Right atrium auricular region (tissue), 2 donors: ENCODE results near the gene SEMA3G. TPM values are rescaled to one million over a fixed set of nuclear protein-coding genes. Genes with fewer than 3 reads are reported as not detected.

Source experiments
- DNase-seq: peaks from one replicate; pipeline ENCODE4 v3.0.0-alpha.2; 2019; ENCODE audit warnings: low spot score
- H3K27ac ChIP-seq, 2 donors: fragments of 200-600 bp; sonication (generic); 1 replicate in 1 of 2; 2 replicates in 1 of 2; pipeline ENCODE4 v1.5.1; 2016 to 2019
- H3K27me3 ChIP-seq, 2 donors: fragments of 200-600 bp; sonication (generic); one replicate each; pipeline versions ENCODE4 v1.5.1 to v1.6.0; 2017 to 2019
- H3K36me3 ChIP-seq: fragments of 200-600 bp; sonication (generic); one replicate; pipeline ENCODE4 v1.5.1; 2016
- H3K4me1 ChIP-seq, 2 donors: fragments of 200-600 bp; sonication (generic); one replicate each; pipeline versions ENCODE4 v1.5.1 to v1.6.0; 2017 to 2019
- H3K4me3 ChIP-seq, 2 donors: fragments of 200-600 bp; sonication (generic); 1 replicate in 1 of 2; 2 replicates in 1 of 2; pipeline ENCODE4 v1.5.1; 2017 to 2019; ENCODE audit warnings: mild to moderate bottlenecking in 1 of 2, moderate library complexity in 1 of 2
- H3K9me3 ChIP-seq, 2 donors: fragments of 200-600 bp; sonication (generic); one replicate each; pipeline ENCODE4 v1.5.1; 2019
- CTCF ChIP-seq, 2 donors: fragments of 200-600 bp; sonication (generic); IDR thresholded peaks; one replicate each; pipeline ENCODE4 v1.5.1; 2019; ENCODE audit warnings: antibody characterized with exemption in 2 of 2
- total RNA-seq, 2 donors: library from RNA; depleted of rRNA; stranded (reverse); fragments of >200 nt; gene quantifications; one replicate each; pipeline ENCODE4 v1.1.0, GENCODE V29; 2016

SEMA3G gene
- total RNA-seq, 2 donors from 2014 or later: 11.8 to 12.6 TPM

- DNase-seq: no peak
- no peak for TF ChIP-seq CTCF (IDR thresholded peaks at IDR 0.05)
- H3K27me3 ChIP-seq: no peaks in the 10 kb centered on the region
- H3K4me3 ChIP-seq: peak overlapping the region; percentile 51 to 57
- H3K4me1 ChIP-seq: peaks cover 0 to 51% of the 10 kb centered on the region in 2 donors
- peak overlapping the region; percentile 89 to 99 for H3K27ac ChIP-seq
- H3K36me3 ChIP-seq: peaks cover 32% of the 10 kb centered on the region
- no peaks in the 10 kb centered on the region for H3K9me3 ChIP-seq
These were observed 7.8 kb upstream of the SEMA3G start for GRCh38 chr3:52452570-52453221.

DNA sequence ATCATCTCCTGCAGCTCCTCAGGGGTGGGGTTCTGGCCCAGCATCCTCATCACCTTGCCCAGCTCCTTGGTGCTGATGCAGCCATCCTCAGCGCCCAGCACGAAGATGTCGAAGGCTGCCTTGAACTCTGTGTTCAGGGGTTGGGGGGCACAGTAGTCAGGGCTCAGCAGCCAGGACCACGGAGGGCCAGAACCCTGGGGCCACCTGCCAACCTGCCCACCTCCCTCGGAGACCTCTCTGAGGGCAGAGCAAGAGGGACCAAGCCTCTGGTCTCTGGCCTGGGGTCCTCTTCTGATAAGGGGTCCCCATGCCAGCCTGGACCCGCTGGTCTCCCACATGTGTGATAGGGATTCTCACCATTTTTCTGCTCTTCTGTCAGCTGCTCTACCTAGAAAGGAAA, 7.2 kb upstream of the SEMA3G start:
- Histone ChIP-seq H3K9me3 (no peaks in the 10 kb centered on the region), H3K4me3 (peak overlapping the region; percentile 51 to 57), H3K36me3 (peaks cover 29% of the 10 kb centered on the region), H3K4me1 (peaks cover 0 to 50% of the 10 kb centered on the region in 2 donors), H3K27ac (peak overlapping the region; percentile 89 to 99), H3K27me3 (no peaks in the 10 kb centered on the region)
- no peak for TF ChIP-seq CTCF (IDR thresholded peaks at IDR 0.05)
- DNase-seq: no peak

DNA sequence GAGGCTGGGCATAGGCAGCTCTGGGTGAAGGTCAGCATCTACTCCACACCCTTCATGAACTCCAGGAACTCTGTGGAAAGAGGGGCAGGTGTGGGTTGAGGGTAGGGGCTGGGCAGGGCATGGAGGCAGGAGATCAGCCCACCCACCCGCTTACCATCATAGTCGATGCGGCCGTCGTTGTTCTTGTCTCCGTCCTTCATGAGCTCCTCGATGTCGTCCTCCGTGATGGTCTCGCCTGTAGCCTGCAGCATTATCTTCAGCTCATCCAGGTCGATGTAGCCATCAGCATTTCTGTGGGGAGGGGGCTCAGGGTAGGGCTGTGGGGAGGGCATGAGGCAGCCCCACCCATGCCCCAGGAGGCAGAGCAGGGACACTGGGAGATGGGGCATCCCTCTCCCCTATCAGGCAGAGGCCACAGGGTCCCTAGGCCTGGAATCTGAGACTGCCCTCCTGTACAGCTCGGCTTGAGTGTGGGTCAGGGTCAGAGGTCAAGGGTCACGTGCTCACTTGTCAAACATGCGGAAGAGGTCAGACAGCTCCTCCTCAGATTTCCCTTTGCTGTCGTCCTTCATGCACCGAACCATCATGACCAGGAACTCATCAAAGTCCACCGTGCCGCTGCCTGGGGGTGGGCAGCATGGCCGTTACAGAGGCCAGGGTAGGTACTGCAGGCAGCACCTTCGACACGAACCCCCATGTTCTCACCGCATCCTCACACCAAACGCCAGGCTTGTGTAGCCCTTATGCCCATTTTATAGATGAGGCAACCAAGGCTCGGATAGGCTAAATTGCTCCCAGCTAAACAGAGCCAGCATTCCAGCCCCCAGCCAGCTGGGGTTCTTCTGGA, 6.6 kb upstream of the SEMA3G start:
- Histone ChIP-seq H3K9me3 (no peaks in the 10 kb centered on the region), H3K4me1 (peaks cover 0 to 49% of the 10 kb centered on the region in 2 donors), H3K27me3 (no peaks in the 10 kb centered on the region), H3K27ac (peak overlapping the region; percentile 89 to 99), H3K36me3 (peaks cover 29% of the 10 kb centered on the region), H3K4me3 (peak overlapping the region; percentile 51 to 57)
- no peak for DNase-seq
- no peak for TF ChIP-seq CTCF (IDR thresholded peaks at IDR 0.05)

DNA sequence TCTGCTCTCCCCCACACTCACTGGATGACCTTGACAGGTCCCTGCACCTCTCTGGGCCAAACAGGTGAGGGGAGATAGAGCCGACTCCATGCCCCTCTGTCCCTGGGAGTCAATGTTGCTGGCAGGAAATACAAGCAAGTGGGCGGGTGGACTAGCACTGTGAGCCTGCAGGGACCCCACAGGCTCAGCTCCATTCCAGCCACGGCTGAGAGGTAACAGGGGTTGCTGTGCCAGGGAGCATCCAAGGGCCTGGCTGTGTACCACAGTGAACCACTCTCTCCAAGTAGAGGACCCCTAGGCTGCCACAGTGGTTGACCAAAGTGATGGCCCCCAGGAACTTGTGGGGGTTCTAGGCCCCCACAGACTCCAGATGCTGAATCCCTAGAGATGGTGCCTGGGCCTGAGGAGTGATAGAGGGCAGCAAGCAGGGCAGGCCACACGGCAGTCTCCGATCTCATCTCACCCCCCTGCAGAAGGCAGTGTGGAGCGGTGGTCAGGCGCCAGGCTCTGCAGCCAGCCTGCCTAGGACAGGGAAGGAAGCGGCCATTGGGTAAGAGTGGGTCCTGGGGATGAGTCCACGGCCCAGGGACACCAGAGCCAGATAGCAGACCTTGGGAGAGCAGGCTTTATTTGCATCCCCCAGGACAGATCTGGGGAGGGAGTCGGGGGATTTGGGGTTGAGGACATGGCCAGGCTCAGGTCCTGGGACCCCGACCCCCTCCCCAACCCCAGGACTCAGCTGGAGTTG, 5.8 kb upstream of the SEMA3G start:
- H3K27me3 ChIP-seq: no peaks in the 10 kb centered on the region
- TF ChIP-seq CTCF (IDR thresholded peaks at IDR 0.05): no peak
- peak overlapping the region; percentile 89 to 99 for H3K27ac ChIP-seq
- H3K4me3 ChIP-seq: peak overlapping the region in 1 of 2 donors; percentile 57
- peaks cover 0 to 49% of the 10 kb centered on the region in 2 donors for H3K4me1 ChIP-seq
- no peak for DNase-seq
- H3K36me3 ChIP-seq: peaks cover 29% of the 10 kb centered on the region
- H3K9me3 ChIP-seq: no peaks in the 10 kb centered on the region

DNA sequence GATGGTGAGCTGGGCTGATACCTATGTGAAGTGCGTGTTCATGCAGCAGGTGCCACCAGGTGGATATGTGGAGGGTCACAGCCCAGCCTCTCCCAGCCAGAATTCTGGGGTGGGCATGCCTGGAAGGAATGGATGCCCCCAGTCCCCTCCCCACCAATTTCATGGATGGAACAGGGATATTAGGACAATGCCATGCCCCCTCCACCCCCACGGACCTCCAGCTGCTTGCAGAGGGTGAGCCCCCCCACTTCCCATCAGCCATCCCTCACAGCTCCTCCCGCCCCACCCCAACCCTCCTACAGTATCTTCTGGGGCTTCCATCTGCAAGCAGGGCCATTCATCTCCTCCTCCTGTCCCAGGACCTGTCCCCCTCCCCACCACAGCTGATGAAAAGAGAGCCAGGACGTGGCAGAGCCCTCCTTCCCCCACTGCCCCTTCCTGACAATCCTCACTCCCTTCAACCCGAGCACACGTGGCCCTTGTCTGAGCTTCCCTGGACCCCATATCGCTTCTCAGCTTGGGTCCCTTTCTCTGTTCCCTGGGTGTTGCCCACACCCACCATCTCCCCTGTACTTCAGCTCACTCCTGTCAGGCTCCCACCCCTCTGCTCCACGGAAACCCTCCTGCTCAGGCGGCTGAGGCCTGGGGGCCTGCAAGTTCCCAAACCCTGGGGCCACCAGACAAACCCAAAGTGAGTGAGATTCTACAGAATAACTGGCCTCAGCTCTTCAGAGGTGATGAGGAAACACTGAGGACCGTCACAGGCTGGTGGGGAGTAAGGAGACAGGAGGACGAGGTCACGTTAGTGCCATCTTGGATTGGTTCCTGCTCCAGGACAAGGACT, 2.8 kb upstream of the SEMA3G start:
- no peak for DNase-seq
- no peak overlapping the region for H3K4me3 ChIP-seq
- peaks cover 0 to 43% of the 10 kb centered on the region in 2 donors for H3K4me1 ChIP-seq
- peak overlapping the region; percentile 89 to 99 for H3K27ac ChIP-seq
- H3K9me3 ChIP-seq: no peaks in the 10 kb centered on the region
- H3K27me3 ChIP-seq: no peaks in the 10 kb centered on the region
- no peak for TF ChIP-seq CTCF (IDR thresholded peaks at IDR 0.05)
- H3K36me3 ChIP-seq: peaks cover 29% of the 10 kb centered on the region
